ENCODE data around the gene MED25.

The MED25 gene

GRCh38 chr19:49817964-49818648 is at the start of gene MED25:
Gene MED25, plus strand, starts transcription at chr19:49818289. Its CDS starts 53 bp downstream, at chr19:49818342.
- peak; percentile 76 to 91 for DNase-seq (ENCODE audit: low spot score in 2 of 2)
- H3K4me1 ChIP-seq: peaks cover 22% of the 10 kb centered on the region
- peak within 1 kb of the TSS; percentile 77 for H3K4me3 ChIP-seq
- no peaks in the 10 kb centered on the region; the same call in 1 of the 2 replicates for H3K9me3 ChIP-seq
- H3K36me3 ChIP-seq (replicated peaks): peaks cover 13% of the 10 kb centered on the region
- in situ Hi-C loops (cut with MboI; ENCODE audit: low sequenced_read_pairs): no loop called here
- no peaks in the 10 kb centered on the region for H3K27me3 ChIP-seq (ENCODE audit: low read depth)

- in situ Hi-C loops (cut with MboI; ENCODE audit: low sequenced_read_pairs): no loop called here
- Histone ChIP-seq H3K4me1 (peaks cover 2% of the 10 kb centered on the region), H3K36me3 (replicated peaks) (no peaks in the 10 kb centered on the region), H3K9me3 (no peaks in the 10 kb centered on the region), H3K4me3 (no peak overlapping the region), H3K27me3 (ENCODE audit: low read depth) (no peaks in the 10 kb centered on the region)
- no peak for DNase-seq (ENCODE audit: low spot score in 2 of 2)
Measured at GRCh38 chr19:49770529-49770928, 47.6 kb upstream of the MED25 start.

GRCh38 chr19:49771674-49772139 is 46.4 kb upstream of the MED25 start:
- Histone ChIP-seq H3K4me3 (no peak overlapping the region), H3K36me3 (replicated peaks) (no peaks in the 10 kb centered on the region), H3K9me3 (no peaks in the 10 kb centered on the region), H3K4me1 (peaks cover 2% of the 10 kb centered on the region; the same call in 1 of the 2 replicates), H3K27me3 (ENCODE audit: low read depth) (no peaks in the 10 kb centered on the region)
- DNase-seq (ENCODE audit: low spot score in 2 of 2): no peak
- in situ Hi-C loops (cut with MboI; ENCODE audit: low sequenced_read_pairs): no loop called here

GRCh38 chr19:49772850-49773432 is 45.1 kb upstream of the MED25 start:
- Histone ChIP-seq H3K4me1 (no peaks in the 10 kb centered on the region; the same call in 1 of the 2 replicates), H3K4me3 (no peak overlapping the region), H3K27me3 (ENCODE audit: low read depth) (no peaks in the 10 kb centered on the region), H3K9me3 (no peaks in the 10 kb centered on the region), H3K36me3 (replicated peaks) (no peaks in the 10 kb centered on the region)
- no peak for DNase-seq (ENCODE audit: low spot score in 2 of 2)
- in situ Hi-C loops (cut with MboI; ENCODE audit: low sequenced_read_pairs): no loop called here

GRCh38 chr19:49773663-49774350 is 44.3 kb upstream of the MED25 start:
- Histone ChIP-seq H3K9me3 (no peaks in the 10 kb centered on the region), H3K4me3 (no peak overlapping the region), H3K36me3 (replicated peaks) (no peaks in the 10 kb centered on the region), H3K4me1 (no peaks in the 10 kb centered on the region), H3K27me3 (ENCODE audit: low read depth) (no peaks in the 10 kb centered on the region)
- in situ Hi-C loops (cut with MboI; ENCODE audit: low sequenced_read_pairs): no loop called here
- DNase-seq (ENCODE audit: low spot score in 2 of 2): no peak

GRCh38 chr19:49774969-49775368 is 43.1 kb upstream of the MED25 start:
- no peaks in the 10 kb centered on the region for H3K27me3 ChIP-seq (ENCODE audit: low read depth)
- no peak overlapping the region for H3K4me3 ChIP-seq
- H3K4me1 ChIP-seq: no peaks in the 10 kb centered on the region
- in situ Hi-C loops (cut with MboI; ENCODE audit: low sequenced_read_pairs): no loop called here
- DNase-seq (ENCODE audit: low spot score in 2 of 2): no peak
- H3K36me3 ChIP-seq (replicated peaks): no peaks in the 10 kb centered on the region
- no peaks in the 10 kb centered on the region for H3K9me3 ChIP-seq

- no peak for DNase-seq (ENCODE audit: low spot score in 2 of 2)
- Histone ChIP-seq H3K4me3 (no peak overlapping the region), H3K36me3 (replicated peaks) (no peaks in the 10 kb centered on the region), H3K27me3 (ENCODE audit: low read depth) (no peaks in the 10 kb centered on the region), H3K9me3 (no peaks in the 10 kb centered on the region), H3K4me1 (no peaks in the 10 kb centered on the region)
- in situ Hi-C loops (cut with MboI; ENCODE audit: low sequenced_read_pairs): no loop called here
Measured at GRCh38 chr19:49775742-49776370, 42.2 kb upstream of the MED25 start.

- H3K9me3 ChIP-seq: no peaks in the 10 kb centered on the region
- DNase-seq (ENCODE audit: low spot score in 2 of 2): no peak
- H3K4me3 ChIP-seq: no peak overlapping the region
- no peaks in the 10 kb centered on the region for H3K36me3 ChIP-seq (replicated peaks)
- in situ Hi-C loops (cut with MboI; ENCODE audit: low sequenced_read_pairs): no loop called here
- no peaks in the 10 kb centered on the region for H3K4me1 ChIP-seq
- H3K27me3 ChIP-seq (ENCODE audit: low read depth): no peaks in the 10 kb centered on the region
Measured at GRCh38 chr19:49776371-49776764, 41.7 kb upstream of the MED25 start.

GRCh38 chr19:49779731-49780555 is 38.1 kb upstream of the MED25 start:
- no peak overlapping the region for H3K4me3 ChIP-seq
- no peaks in the 10 kb centered on the region for H3K4me1 ChIP-seq
- no peaks in the 10 kb centered on the region for H3K27me3 ChIP-seq (ENCODE audit: low read depth)
- H3K9me3 ChIP-seq: no peaks in the 10 kb centered on the region
- no peak for DNase-seq (ENCODE audit: low spot score in 2 of 2)
- H3K36me3 ChIP-seq (replicated peaks): peaks cover 16% of the 10 kb centered on the region
- in situ Hi-C loops (cut with MboI; ENCODE audit: low sequenced_read_pairs): no loop called here

- peaks cover 16% of the 10 kb centered on the region for H3K36me3 ChIP-seq (replicated peaks)
- no peaks in the 10 kb centered on the region for H3K27me3 ChIP-seq (ENCODE audit: low read depth)
- DNase-seq (ENCODE audit: low spot score in 2 of 2): no peak
- H3K4me1 ChIP-seq: no peaks in the 10 kb centered on the region
- in situ Hi-C loops (cut with MboI; ENCODE audit: low sequenced_read_pairs): no loop called here
- no peak overlapping the region for H3K4me3 ChIP-seq
- H3K9me3 ChIP-seq: no peaks in the 10 kb centered on the region
Measured at GRCh38 chr19:49780861-49781260, 37.2 kb upstream of the MED25 start.

- no peak for DNase-seq (ENCODE audit: low spot score in 2 of 2)
- in situ Hi-C loops (cut with MboI; ENCODE audit: low sequenced_read_pairs): no loop called here
- no peaks in the 10 kb centered on the region for H3K4me1 ChIP-seq
- H3K36me3 ChIP-seq (replicated peaks): peaks cover 16% of the 10 kb centered on the region
- no peaks in the 10 kb centered on the region for H3K9me3 ChIP-seq
- no peak overlapping the region for H3K4me3 ChIP-seq
- H3K27me3 ChIP-seq (ENCODE audit: low read depth): no peaks in the 10 kb centered on the region
Measured at GRCh38 chr19:49781394-49781793, 36.7 kb upstream of the MED25 start.

GRCh38 chr19:49782515-49782914 is 35.6 kb upstream of the MED25 start:
- in situ Hi-C loops (cut with MboI; ENCODE audit: low sequenced_read_pairs): no loop called here
- Histone ChIP-seq H3K9me3 (no peaks in the 10 kb centered on the region), H3K4me3 (no peak overlapping the region), H3K27me3 (ENCODE audit: low read depth) (no peaks in the 10 kb centered on the region), H3K36me3 (replicated peaks) (peaks cover 16% of the 10 kb centered on the region), H3K4me1 (no peaks in the 10 kb centered on the region)
- no peak for DNase-seq (ENCODE audit: low spot score in 2 of 2)

GRCh38 chr19:49786376-49786820 is 31.7 kb upstream of the MED25 start:
- in situ Hi-C loops (cut with MboI; ENCODE audit: low sequenced_read_pairs): no loop called here
- DNase-seq (ENCODE audit: low spot score in 2 of 2): peak in 1 of 2 experiments; percentile 56

More at GRCh38 chr19:49786376-49786820, 31.7 kb upstream of the MED25 start:
- Histone ChIP-seq H3K9me3 (no peaks in the 10 kb centered on the region), H3K4me3 (no peak overlapping the region), H3K27me3 (ENCODE audit: low read depth) (no peaks in the 10 kb centered on the region), H3K4me1 (no peaks in the 10 kb centered on the region), H3K36me3 (replicated peaks) (peaks cover 21% of the 10 kb centered on the region)

Data from HAP-1 (cell line).